Activated CD4-positive, alpha-beta T cell treated with anti-CD3 and anti-CD28 coated beads, Interleukin-2, amount 10 ng/mL, durations not matched to agents 24 days and 14 days (primary cell): ENCODE results near the gene MIS12. TPM values are rescaled to one million over a fixed set of nuclear protein-coding genes. Genes with fewer than 3 reads are reported as not detected.

Experiments
- DNase-seq: peaks from one replicate; pipeline ENCODE4 v3.0.0; 2022
- H3K27ac Mint-ChIP-seq: one replicate; pipeline ENCODE4 v1.8.0; 2022; ENCODE audit warnings: mild to moderate bottlenecking, mixed read lengths
- H3K27me3 Mint-ChIP-seq: one replicate; pipeline ENCODE4 v1.8.0; 2022; ENCODE audit warnings: mixed read lengths
- H3K36me3 Mint-ChIP-seq: one replicate; pipeline ENCODE4 v1.8.0; 2022; ENCODE audit warnings: low read depth, mild to moderate bottlenecking, mixed read lengths
- H3K4me1 Mint-ChIP-seq: one replicate; pipeline ENCODE4 v1.8.0; 2021; ENCODE audit warnings: mixed read lengths
- H3K4me3 Mint-ChIP-seq: one replicate; pipeline ENCODE4 v1.8.0; 2022; ENCODE audit warnings: mild to moderate bottlenecking, moderate library complexity, mixed read lengths
- H3K9me3 Mint-ChIP-seq: one replicate; pipeline ENCODE4 v1.8.0; 2021; ENCODE audit warnings: mixed read lengths
- intact Hi-C: fragments of 100-400 bp; cut with micrococcal nuclease; formaldehyde crosslinking; loops from one replicate; pipeline ENCODE4 v1.15.1; 2023
- total RNA-seq: library from RNA; stranded (reverse); gene quantifications from 2 replicates; pipeline ENCODE4 v1.2.3, GENCODE V29; 2022

Gene MIS12
- total RNA-seq, 1 donor from 2014 or later, result 39.2 TPM

DNA sequence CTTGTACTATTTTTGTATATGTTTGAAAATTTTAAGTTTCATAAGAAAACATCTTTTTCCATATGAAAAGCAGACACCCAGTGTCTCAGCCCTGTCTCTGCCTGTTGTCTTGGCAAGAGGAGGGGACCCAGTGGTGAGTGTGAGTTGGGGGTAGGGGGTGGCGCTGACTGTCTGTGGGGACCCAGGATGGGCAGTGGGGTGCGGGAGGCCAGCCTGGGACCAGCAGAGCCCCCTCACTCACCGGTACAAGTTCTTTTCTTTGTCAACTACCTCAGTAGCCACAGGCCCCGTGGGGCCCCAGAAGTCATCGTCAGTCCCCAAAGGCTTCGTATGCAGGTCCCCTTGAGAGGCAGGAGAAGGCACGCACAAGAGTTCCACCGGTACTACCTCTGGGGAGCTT is 46.2 kb downstream of the MIS12 start:
- no peaks in the 10 kb centered on the region for H3K27me3 Mint-ChIP-seq

GRCh38 chr17:5533486-5534315 is 47.3 kb downstream of the MIS12 start:
- no peak overlapping the region for H3K4me3 Mint-ChIP-seq
- H3K27ac Mint-ChIP-seq, result no peak overlapping the region
- intact Hi-C loops, result no loop called here
- H3K27me3 Mint-ChIP-seq, result no peaks in the 10 kb centered on the region
- peaks cover 48% of the 10 kb centered on the region for H3K36me3 Mint-ChIP-seq
- H3K4me1 Mint-ChIP-seq, result no peaks in the 10 kb centered on the region
- H3K9me3 Mint-ChIP-seq, result no peaks in the 10 kb centered on the region
- DNase-seq, result no peak

More for the DNA sequence above, 46.2 kb downstream of the MIS12 start:
- no peak overlapping the region for H3K27ac Mint-ChIP-seq
- H3K4me3 Mint-ChIP-seq, result no peak overlapping the region
- intact Hi-C loops, result no loop called here
- no peaks in the 10 kb centered on the region for H3K4me1 Mint-ChIP-seq
- DNase-seq, result no peak
- no peaks in the 10 kb centered on the region for H3K9me3 Mint-ChIP-seq
- H3K36me3 Mint-ChIP-seq, result peaks cover 46% of the 10 kb centered on the region

DNA sequence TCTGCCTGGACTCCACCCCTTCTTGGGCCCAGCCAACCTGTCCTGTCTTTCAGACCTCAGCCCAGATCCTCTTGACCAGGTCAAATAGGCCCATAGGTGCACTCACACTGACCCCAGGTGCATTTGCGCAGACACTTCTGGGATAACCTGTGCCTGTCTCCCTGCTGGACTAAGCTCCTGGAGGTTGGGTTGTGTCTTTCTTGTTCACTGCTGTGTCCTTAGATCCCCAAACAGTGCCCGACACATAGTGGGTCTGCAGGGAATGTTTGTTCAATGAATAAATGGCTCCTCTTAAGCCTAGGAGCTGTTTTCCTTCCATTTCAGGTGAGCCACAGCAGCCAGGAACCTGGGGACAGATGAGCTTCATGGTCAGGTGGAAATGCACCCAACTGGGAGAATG is 49.1 kb downstream of the MIS12 start:
- Mint-ChIP-seq H3K27me3 (no peaks in the 10 kb centered on the region), H3K4me1 (no peaks in the 10 kb centered on the region), H3K9me3 (no peaks in the 10 kb centered on the region), H3K27ac (no peak overlapping the region), H3K36me3 (peaks cover 51% of the 10 kb centered on the region), H3K4me3 (no peak overlapping the region)
- DNase-seq, result no peak
- intact Hi-C loops, result no loop called here

GRCh38 chr17:5536866-5537650 is 50.7 kb downstream of the MIS12 start:
- Mint-ChIP-seq H3K9me3 (no peaks in the 10 kb centered on the region), H3K36me3 (peaks cover 44% of the 10 kb centered on the region), H3K27me3 (no peaks in the 10 kb centered on the region), H3K27ac (peak overlapping the region; percentile 20), H3K4me3 (no peak overlapping the region), H3K4me1 (no peaks in the 10 kb centered on the region)
- intact Hi-C loops, result no loop called here
- DNase-seq, result no peak

DNA sequence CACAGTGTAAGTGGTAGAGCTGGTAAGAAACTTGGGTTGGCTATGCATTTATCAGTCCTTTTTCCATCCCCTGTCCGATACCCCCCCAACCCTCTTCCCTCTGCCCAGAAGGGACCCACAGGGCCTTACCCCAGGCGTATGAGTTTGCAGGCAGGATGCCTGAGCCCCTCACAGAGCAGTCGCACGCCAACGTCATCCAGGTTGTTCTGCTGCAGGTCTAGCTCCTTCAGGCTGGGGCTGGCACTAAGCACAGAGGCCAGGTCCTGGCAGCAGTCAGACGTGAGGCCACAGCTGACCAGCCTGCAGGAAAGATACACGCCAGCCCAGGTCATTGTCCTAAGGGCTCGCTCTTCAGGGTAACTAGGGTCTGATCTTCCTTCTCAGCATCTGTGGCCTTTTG is 52.9 kb downstream of the MIS12 start:
- H3K27me3 Mint-ChIP-seq, result no peaks in the 10 kb centered on the region
- H3K4me3 Mint-ChIP-seq, result no peak overlapping the region
- intact Hi-C loops, result no loop called here
- no peak overlapping the region for H3K27ac Mint-ChIP-seq
- peaks cover 41% of the 10 kb centered on the region for H3K36me3 Mint-ChIP-seq
- DNase-seq, result no peak
- H3K4me1 Mint-ChIP-seq, result no peaks in the 10 kb centered on the region
- no peaks in the 10 kb centered on the region for H3K9me3 Mint-ChIP-seq

DNA sequence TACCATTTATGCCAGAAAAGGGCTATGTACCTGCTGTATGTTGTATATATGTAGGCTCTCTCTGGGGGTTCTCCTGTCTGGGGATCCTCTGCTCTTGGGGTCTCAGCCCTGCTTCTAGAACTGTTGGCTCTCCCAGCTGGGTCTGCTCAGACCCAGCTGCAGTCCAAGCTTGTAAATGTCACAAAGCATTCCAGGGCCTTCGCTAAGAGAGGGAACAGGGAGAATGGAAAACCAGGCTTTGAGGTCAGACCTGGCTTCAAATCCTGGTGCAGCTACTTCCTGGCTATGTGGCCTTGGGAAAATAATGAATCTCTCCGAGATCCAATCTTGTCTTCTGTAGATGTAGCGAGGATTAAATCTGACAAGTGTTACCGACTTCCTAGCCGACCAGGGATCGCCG is 54.0 kb downstream of the MIS12 start:
- no peaks in the 10 kb centered on the region for H3K9me3 Mint-ChIP-seq
- no peaks in the 10 kb centered on the region for H3K4me1 Mint-ChIP-seq
- no peak overlapping the region for H3K27ac Mint-ChIP-seq
- H3K4me3 Mint-ChIP-seq, result no peak overlapping the region
- no peaks in the 10 kb centered on the region for H3K27me3 Mint-ChIP-seq
- H3K36me3 Mint-ChIP-seq, result peaks cover 44% of the 10 kb centered on the region
- no peak for DNase-seq
- intact Hi-C loops, result no loop called here

Other genes starting within 250 kb of the MIS12 start
- 57.3 and 58.2 TPM in 2 replicates for gene RABEP1, start 204.3 kb upstream of the MIS12 start, total RNA-seq
- gene NUP88, start 66.9 kb upstream of the MIS12 start, total RNA-seq, result 164 and 168 TPM in 2 replicates
- gene RPAIN, start 66.4 kb upstream of the MIS12 start, total RNA-seq, result 63.2 and 64.7 TPM in 2 replicates
- gene C1QBP, start 47.4 kb upstream of the MIS12 start, total RNA-seq, result 451 TPM in 2 replicates
- gene DHX33, start 17.6 kb upstream of the MIS12 start, total RNA-seq, result 41.2 and 41.7 TPM in 2 replicates
- gene DERL2, start 388 bp upstream of the MIS12 start, total RNA-seq, result 64.3 and 69.8 TPM in 2 replicates
- 19.6 and 23.0 TPM in 2 replicates for gene NLRP1, start 97.9 kb downstream of the MIS12 start, total RNA-seq